AG04450 (cell line): ENCODE measurements around the gene SALL2. TPM values are rescaled to one million over a fixed set of nuclear protein-coding genes. Genes with fewer than 3 reads are reported as not detected.
A peak's percentile ranks its signal among the peaks of the same experiment; 100 is the strongest.

Experiments
- CTCF ChIA-PET: fragments of 300-600, 350-600 bp; formaldehyde crosslinking; extraction: SDS; loops from one replicate; lab custom pipeline; 2022; ENCODE audit warnings: antibody characterized with exemption, inconsistent platforms; lab: Charles Lee
- POLR2A ChIA-PET: fragments of 350-600 bp; formaldehyde crosslinking; extraction: SDS; loops from one replicate; lab custom pipeline; 2021; ENCODE audit warnings: antibody characterized with exemption, inconsistent platforms; lab: Yijun Ruan, JAX
- DNase-seq: peaks from one replicate; pipeline ENCODE4 v3.0.0-alpha.2; 2011; ENCODE audit warnings: low read depth, low spot score
- H3K27ac ChIP-seq: one replicate; pipeline ENCODE4 v1.5.1; 2012; ENCODE audit warnings: low read depth, low read length, control low read depth
- H3K27me3 ChIP-seq: one replicate; pipeline ENCODE4 v1.6.0; 2012; ENCODE audit warnings: low read length; ENCODE audit not compliant: control insufficient read depth, insufficient read depth
- H3K4me3 ChIP-seq: 2 replicates; pipeline ENCODE4 v1.5.1; 2011; ENCODE audit warnings: mild to moderate bottlenecking, low read depth, low read length, control low read depth
- H3K9me3 ChIP-seq: 2 replicates; pipeline ENCODE4 v1.5.1; 2012; ENCODE audit warnings: low read length; ENCODE audit not compliant: control insufficient read depth, insufficient read depth
- polyA minus RNA-seq: library from RNA; depleted of rRNA, polyadenylated mRNA; stranded (reverse); fragments of >200 nt; gene quantifications from 2 replicates; pipeline ENCODE4 v1.2.3, GENCODE V29; 2011; rRNA and poly(A)+ RNA removed
- polyA plus RNA-seq: library from polyadenylated mRNA; depleted of rRNA; stranded (reverse); fragments of >200 nt; gene quantifications from 2 replicates; pipeline ENCODE4 v1.2.3, GENCODE V29; 2011; rRNA removed
- TF ChIP-seq, protein P1 (sequence below): IDR thresholded peaks from 2 replicates; pipeline ENCODE4 v1.5.1; 2011; ENCODE audit warnings: low read depth, low read length, control low read depth, inconsistent platforms

The SALL2 gene
- polyA plus RNA-seq (15.0 and 17.1 TPM in 2 replicates), polyA minus RNA-seq (21.8 and 23.4 TPM in 2 replicates)

- DNase-seq, result peak; percentile 27
- Histone ChIP-seq H3K4me3 (peak within 1 kb of the TSS; percentile 76), H3K27me3 (peaks cover 12% of the 10 kb centered on the region), H3K9me3 (peaks cover 2% of the 10 kb centered on the region; the same call in 1 of the 2 replicates), H3K27ac (no peak within 1 kb of the TSS)
- ChIA-PET CTCF (interaction anchor here (0.9 to 5.4 kb wide), 7 partner anchors 15 to 554 kb away, joined by 3 to 24 read pairs (median 5); partner anchors contain the start of genes CHD8, METTL3 and TOX4), POLR2A (interaction anchor here (0.6 to 1.8 kb wide), 6 partner anchors 9 to 1117 kb away, joined by 3 to 23 read pairs (median 4); partner anchors contain the start of genes CHD8 and METTL3)
- TF ChIP-seq, protein P1, sequence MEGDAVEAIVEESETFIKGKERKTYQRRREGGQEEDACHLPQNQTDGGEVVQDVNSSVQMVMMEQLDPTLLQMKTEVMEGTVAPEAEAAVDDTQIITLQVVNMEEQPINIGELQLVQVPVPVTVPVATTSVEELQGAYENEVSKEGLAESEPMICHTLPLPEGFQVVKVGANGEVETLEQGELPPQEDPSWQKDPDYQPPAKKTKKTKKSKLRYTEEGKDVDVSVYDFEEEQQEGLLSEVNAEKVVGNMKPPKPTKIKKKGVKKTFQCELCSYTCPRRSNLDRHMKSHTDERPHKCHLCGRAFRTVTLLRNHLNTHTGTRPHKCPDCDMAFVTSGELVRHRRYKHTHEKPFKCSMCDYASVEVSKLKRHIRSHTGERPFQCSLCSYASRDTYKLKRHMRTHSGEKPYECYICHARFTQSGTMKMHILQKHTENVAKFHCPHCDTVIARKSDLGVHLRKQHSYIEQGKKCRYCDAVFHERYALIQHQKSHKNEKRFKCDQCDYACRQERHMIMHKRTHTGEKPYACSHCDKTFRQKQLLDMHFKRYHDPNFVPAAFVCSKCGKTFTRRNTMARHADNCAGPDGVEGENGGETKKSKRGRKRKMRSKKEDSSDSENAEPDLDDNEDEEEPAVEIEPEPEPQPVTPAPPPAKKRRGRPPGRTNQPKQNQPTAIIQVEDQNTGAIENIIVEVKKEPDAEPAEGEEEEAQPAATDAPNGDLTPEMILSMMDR, result no peak
These were observed at the start of gene SALL2 for GRCh38 chr14:21525962-21526671. SALL2 (minus strand) TSS chr14:21526346; CDS start chr14:21526127, 219 bp downstream.

DNA sequence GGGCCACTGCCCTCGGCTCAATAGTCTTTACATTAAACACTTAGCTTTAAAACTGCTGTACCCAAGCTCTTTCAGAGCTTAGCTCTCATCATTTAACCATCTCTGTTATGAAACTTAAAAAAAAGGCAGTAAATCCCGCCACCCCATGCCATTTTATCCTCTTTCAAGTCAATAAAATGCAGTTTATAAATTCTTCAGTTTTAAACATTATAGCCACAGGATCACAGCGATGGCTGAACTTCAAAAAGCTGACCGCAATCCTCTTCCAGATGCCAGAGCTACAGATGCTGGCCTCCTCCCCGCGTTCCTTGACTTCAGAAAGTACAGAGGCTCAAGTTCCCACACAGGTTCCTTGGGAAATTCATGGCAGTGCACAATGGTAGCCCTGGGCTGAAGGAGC, 49.5 kb upstream of the SALL2 start:
- ChIA-PET CTCF (no interaction called here), POLR2A (interaction anchor here (0.6 kb wide), 1 partner anchor 10 kb away, joined by 3 read pairs; no protein-coding TSS in a partner anchor)
- Histone ChIP-seq H3K27ac (no peak overlapping the region), H3K9me3 (no peaks in the 10 kb centered on the region), H3K27me3 (no peaks in the 10 kb centered on the region), H3K4me3 (no peak overlapping the region)
- TF ChIP-seq, protein P1, result no peak
- no peak for DNase-seq

- no peaks in the 10 kb centered on the region for H3K9me3 ChIP-seq
- ChIA-PET CTCF (no interaction called here), POLR2A (no interaction called here)
- TF ChIP-seq, protein P1, result no peak
- no peaks in the 10 kb centered on the region for H3K27me3 ChIP-seq
- no peak overlapping the region for H3K4me3 ChIP-seq
- no peak for DNase-seq
- H3K27ac ChIP-seq, result no peak overlapping the region
These were observed 46.5 kb upstream of the SALL2 start for GRCh38 chr14:21572604-21573003.

GRCh38 chr14:21558703-21559170, 32.6 kb upstream of the SALL2 start:
- Histone ChIP-seq H3K9me3 (no peaks in the 10 kb centered on the region), H3K4me3 (no peak overlapping the region), H3K27ac (no peak overlapping the region), H3K27me3 (no peaks in the 10 kb centered on the region)
- CTCF ChIA-PET, result interaction anchor here (0.6 to 1.4 kb wide), 7 partner anchors 25 to 616 kb away, joined by 3 to 7 read pairs (median 4); partner anchors contain the start of gene CHD8
- POLR2A ChIA-PET, result no interaction called here
- TF ChIP-seq, protein P1, result no peak
- no peak for DNase-seq
